VCaP (cell line): Measurements from ENCODE around the gene UQCRC2.
"Not testable (repeated sequence)": the region's sequence is repeated elsewhere in the genome, so short reads cannot be mapped to it uniquely, and the experiment has no call there.

Experiments used
- H3K27ac ChIP-seq: fragments of 450-650 bp; 2 replicates; pipeline ENCODE4 v1.5.1; 2017
- CTCF ChIP-seq: fragments of 450-650 bp; conservative IDR thresholded peaks from 2 replicates; pipeline ENCODE4 v1.5.1; 2017; ENCODE audit warnings: mild to moderate bottlenecking, moderate library complexity

The UQCRC2 gene

GRCh38 chr16:22012241-22012640, 59.1 kb downstream of the UQCRC2 start:
- TF ChIP-seq CTCF: no peak
- no peak overlapping the region for H3K27ac ChIP-seq

GRCh38 chr16:22013486-22013885, 60.3 kb downstream of the UQCRC2 start:
- no peak overlapping the region for H3K27ac ChIP-seq
- no peak for TF ChIP-seq CTCF

GRCh38 chr16:22014271-22014873, 61.2 kb downstream of the UQCRC2 start:
- TF ChIP-seq CTCF: no peak
- H3K27ac ChIP-seq: no peak overlapping the region

- no peak for TF ChIP-seq CTCF
- no peak overlapping the region for H3K27ac ChIP-seq
Measured at GRCh38 chr16:22016927-22017326, 63.8 kb downstream of the UQCRC2 start.

- no peak for TF ChIP-seq CTCF
Measured at GRCh38 chr16:22018559-22018958, 65.4 kb downstream of the UQCRC2 start.

GRCh38 chr16:22022151-22022550, 69.0 kb downstream of the UQCRC2 start:
- H3K27ac ChIP-seq: no peak overlapping the region
- no peak for TF ChIP-seq CTCF

More at GRCh38 chr16:22018559-22018958, 65.4 kb downstream of the UQCRC2 start:
- no peak overlapping the region for H3K27ac ChIP-seq

GRCh38 chr16:22023505-22023904, 70.3 kb downstream of the UQCRC2 start:
- no peak overlapping the region for H3K27ac ChIP-seq
- TF ChIP-seq CTCF: no peak

GRCh38 chr16:22024785-22025184, 71.6 kb downstream of the UQCRC2 start:
- not testable (repeated sequence) for H3K27ac ChIP-seq
